ENCODE data around the gene OR2D2. TPM values are rescaled to one million over a fixed set of nuclear protein-coding genes. Genes with fewer than 3 reads are reported as not detected.
A peak's percentile ranks its signal among the peaks of the same experiment; 100 is the strongest.
"Not testable (repeated sequence)": the region's sequence is repeated elsewhere in the genome, so short reads cannot be mapped to it uniquely, and the experiment has no call there.

Gene OR2D2
- total RNA-seq, 1 experiment from 2014 or later: 0.20 TPM

GRCh38 chr11:6855971-6856541 is 36.2 kb downstream of the OR2D2 start:
- Histone ChIP-seq H3K9ac (ENCODE audit: low read length) (no peak overlapping the region), H3K4me2 (ENCODE audit: low read length) (no peak overlapping the region), H3K79me2 (ENCODE audit: insufficient read depth, low read length) (no peaks in the 10 kb centered on the region), H3K27me3 (ENCODE audit: insufficient read depth, low read length) (no peaks in the 10 kb centered on the region), H2AFZ (ENCODE audit: low read depth, low read length, poor library complexity, severe bottlenecking) (no peak overlapping the region), H3K9me2 (ENCODE audit: insufficient read depth) (no peaks in the 10 kb centered on the region), H3K36me3 (ENCODE audit: control insufficient read depth in 1 of 2, insufficient read depth in 2 of 2, low read length in 2 of 2) (no peaks in the 10 kb centered on the region), H3K4me3 (replicated peaks in 1 of 2; ENCODE audit: low read depth in 1 of 2, low read length in 2 of 2) (no peak overlapping the region), H4K20me1 (ENCODE audit: insufficient read depth) (no peaks in the 10 kb centered on the region), H3K4me1 (ENCODE audit: control insufficient read depth in 1 of 2, insufficient read depth in 2 of 2, low read length in 2 of 2) (no peaks in the 10 kb centered on the region), H3K27ac (ENCODE audit: low read depth, low read length) (no peak overlapping the region), H3K9me3 (ENCODE audit: control insufficient read depth in 1 of 2, insufficient read depth in 1 of 2, low read depth in 1 of 2, low read length in 2 of 2) (no peaks in the 10 kb centered on the region)
- POLR2A ChIA-PET: no interaction called here
- no TSS peak for BruUV-seq (replicated peaks)
- RAD21 ChIA-PET (ENCODE audit: low non-redundant PET in 1 of 2, low total read pairs in 2 of 2, uncharacterized antibody in 2 of 2, unreplicated experiment in 2 of 2): no interaction called here
- intact Hi-C loops (cut with micrococcal nuclease): no loop called here
- CTCF ChIA-PET: interaction anchor here (2.1 kb wide), 1 partner anchor 44 kb away, joined by 5 read pairs; no protein-coding TSS in a partner anchor
- no peak for DNase-seq (ENCODE audit: low read depth, low spot score)
- TF ChIP-seq SP1 (IDR thresholded peaks at IDR 0.05; ENCODE audit: low read depth) (no peak), ELF1 (IDR thresholded peaks at IDR 0.05; ENCODE audit: borderline replicate concordance, low read depth) (no peak), EZH2phosphoT487 (IDR thresholded peaks at IDR 0.05; ENCODE audit: borderline replicate concordance) (no peak), RAD21 (IDR thresholded peaks at IDR 0.05; ENCODE audit: low read depth) (no peak), YY1 (IDR thresholded peaks at IDR 0.05; ENCODE audit: extremely low read depth, insufficient replicate concordance, low read depth, low read length) (no peak), TCF7L2 (IDR thresholded peaks at IDR 0.05; ENCODE audit: borderline replicate concordance, extremely low read depth, insufficient read depth, insufficient read length) (no peak), EGR1 (IDR thresholded peaks at IDR 0.05; ENCODE audit: low read depth) (no peak), ZBTB33 (IDR thresholded peaks at IDR 0.05; ENCODE audit: extremely low read depth, insufficient replicate concordance, low read length) (no peak)
- ATAC-seq: peak; percentile 47; the same call in 1 of the 2 replicates

DNA sequence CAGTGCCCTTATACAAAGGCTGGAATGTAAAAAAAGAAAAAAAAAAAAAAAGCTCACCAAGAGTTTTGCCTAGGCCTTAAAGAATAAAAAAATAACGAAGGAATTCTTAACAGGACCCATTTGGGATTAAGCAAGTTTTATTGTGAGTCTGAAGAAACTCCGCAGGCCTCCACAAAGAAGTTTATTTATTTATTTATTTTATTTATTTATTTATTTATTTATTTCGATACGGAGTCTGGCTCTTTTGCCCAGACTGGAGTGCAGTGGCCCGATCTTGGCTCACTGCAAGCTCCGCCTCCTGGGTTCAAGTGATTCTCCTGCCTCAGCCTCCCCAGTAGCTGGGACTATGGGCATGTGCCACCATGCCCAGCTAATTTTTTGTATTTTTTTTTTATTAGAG is 37.5 kb downstream of the OR2D2 start:
- DNase-seq (ENCODE audit: low read depth, low spot score); H3K9me3 ChIP-seq (ENCODE audit: control insufficient read depth in 1 of 2, insufficient read depth in 1 of 2, low read depth in 1 of 2, low read length in 2 of 2); H3K79me2 ChIP-seq (ENCODE audit: insufficient read depth, low read length); H3K27me3 ChIP-seq (ENCODE audit: insufficient read depth, low read length); H3K9ac ChIP-seq (ENCODE audit: low read length); POLR2A ChIA-PET; ATAC-seq; BruUV-seq (replicated peaks); H4K20me1 ChIP-seq (ENCODE audit: insufficient read depth); H3K4me3 ChIP-seq (replicated peaks in 1 of 2; ENCODE audit: low read depth in 1 of 2, low read length in 2 of 2); RAD21 ChIA-PET (ENCODE audit: low non-redundant PET in 1 of 2, low total read pairs in 2 of 2, uncharacterized antibody in 2 of 2, unreplicated experiment in 2 of 2); H3K4me2 ChIP-seq (ENCODE audit: low read length); H2AFZ ChIP-seq (ENCODE audit: low read depth, low read length, poor library complexity, severe bottlenecking); H3K36me3 ChIP-seq (ENCODE audit: control insufficient read depth in 1 of 2, insufficient read depth in 2 of 2, low read length in 2 of 2); H3K9me2 ChIP-seq (ENCODE audit: insufficient read depth); H3K27ac ChIP-seq (ENCODE audit: low read depth, low read length); H3K4me1 ChIP-seq (ENCODE audit: control insufficient read depth in 1 of 2, insufficient read depth in 2 of 2, low read length in 2 of 2); intact Hi-C loops (cut with micrococcal nuclease): not testable (repeated sequence)
- CTCF ChIA-PET: interaction anchor here (2.1 kb wide), 1 partner anchor 42 kb away, joined by 5 read pairs; no protein-coding TSS in a partner anchor

Data from HCT116 (cell line).